AG09309 (cell line): ENCODE data around the gene BCAT1.
A peak's percentile ranks its signal among the peaks of the same experiment; 100 is the strongest.

Source experiments
- DNase-seq: peaks from one replicate; pipeline ENCODE4 v3.0.0-alpha.2; 2010; ENCODE audit warnings: low read depth
- H3K4me3 ChIP-seq: 2 replicates; pipeline ENCODE4 v1.5.1; 2011; ENCODE audit warnings: mild to moderate bottlenecking, low read depth, low read length, moderate library complexity; ENCODE audit not compliant: control insufficient read depth
- TF ChIP-seq, protein P1 (sequence below): IDR thresholded peaks from 2 replicates; pipeline ENCODE4 v1.5.1; 2011; ENCODE audit warnings: mild to moderate bottlenecking, low read depth, low read length, inconsistent platforms; ENCODE audit not compliant: insufficient read depth, control insufficient read depth; ENCODE audit errors: missing control alignments

Gene BCAT1

DNA sequence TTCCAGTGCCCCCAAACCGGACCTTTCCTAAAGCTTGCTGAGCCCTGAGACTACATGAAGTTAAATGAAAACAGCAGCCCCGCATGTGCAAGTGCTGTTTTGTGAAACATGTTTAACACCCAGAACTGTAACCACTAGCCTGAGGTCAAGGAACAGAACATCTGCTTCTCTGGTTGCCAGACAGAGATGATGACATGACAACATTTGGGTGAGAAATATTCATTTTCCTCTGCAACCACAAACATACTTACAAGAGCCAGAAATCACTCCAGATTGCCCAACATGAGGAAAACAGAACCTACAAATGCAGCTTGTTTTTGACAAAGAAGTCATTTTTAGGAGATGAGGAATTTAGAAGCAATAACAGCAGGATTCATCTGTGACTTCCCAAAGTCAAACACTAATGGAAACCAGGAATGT, 110.4 kb downstream of the BCAT1 start:
- DNase-seq, result peak; percentile 88
- TF ChIP-seq, protein P1, sequence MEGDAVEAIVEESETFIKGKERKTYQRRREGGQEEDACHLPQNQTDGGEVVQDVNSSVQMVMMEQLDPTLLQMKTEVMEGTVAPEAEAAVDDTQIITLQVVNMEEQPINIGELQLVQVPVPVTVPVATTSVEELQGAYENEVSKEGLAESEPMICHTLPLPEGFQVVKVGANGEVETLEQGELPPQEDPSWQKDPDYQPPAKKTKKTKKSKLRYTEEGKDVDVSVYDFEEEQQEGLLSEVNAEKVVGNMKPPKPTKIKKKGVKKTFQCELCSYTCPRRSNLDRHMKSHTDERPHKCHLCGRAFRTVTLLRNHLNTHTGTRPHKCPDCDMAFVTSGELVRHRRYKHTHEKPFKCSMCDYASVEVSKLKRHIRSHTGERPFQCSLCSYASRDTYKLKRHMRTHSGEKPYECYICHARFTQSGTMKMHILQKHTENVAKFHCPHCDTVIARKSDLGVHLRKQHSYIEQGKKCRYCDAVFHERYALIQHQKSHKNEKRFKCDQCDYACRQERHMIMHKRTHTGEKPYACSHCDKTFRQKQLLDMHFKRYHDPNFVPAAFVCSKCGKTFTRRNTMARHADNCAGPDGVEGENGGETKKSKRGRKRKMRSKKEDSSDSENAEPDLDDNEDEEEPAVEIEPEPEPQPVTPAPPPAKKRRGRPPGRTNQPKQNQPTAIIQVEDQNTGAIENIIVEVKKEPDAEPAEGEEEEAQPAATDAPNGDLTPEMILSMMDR, result no peak
- no peak overlapping the region for H3K4me3 ChIP-seq

DNA sequence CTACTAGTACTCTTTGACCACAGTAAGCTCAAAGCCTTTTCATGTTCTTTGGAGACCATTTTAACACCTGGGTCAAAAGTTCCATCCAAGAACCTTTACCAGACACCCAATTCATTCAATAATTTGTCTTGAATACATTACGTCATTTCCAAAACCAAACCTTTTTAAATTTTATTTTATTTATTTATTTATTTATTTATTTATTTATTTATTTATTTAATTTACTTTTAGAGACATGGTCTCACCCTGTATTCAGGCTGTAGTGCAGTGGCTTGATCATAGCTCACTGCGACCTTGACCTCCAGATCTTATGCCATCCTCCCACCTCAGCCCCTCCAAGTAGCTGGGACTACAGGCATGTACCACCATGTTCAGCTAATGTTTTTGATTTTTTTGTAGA, 113.5 kb downstream of the BCAT1 start:
- H3K4me3 ChIP-seq, result no peak overlapping the region
- DNase-seq, result no peak
- TF ChIP-seq, protein P1, result no peak

DNA sequence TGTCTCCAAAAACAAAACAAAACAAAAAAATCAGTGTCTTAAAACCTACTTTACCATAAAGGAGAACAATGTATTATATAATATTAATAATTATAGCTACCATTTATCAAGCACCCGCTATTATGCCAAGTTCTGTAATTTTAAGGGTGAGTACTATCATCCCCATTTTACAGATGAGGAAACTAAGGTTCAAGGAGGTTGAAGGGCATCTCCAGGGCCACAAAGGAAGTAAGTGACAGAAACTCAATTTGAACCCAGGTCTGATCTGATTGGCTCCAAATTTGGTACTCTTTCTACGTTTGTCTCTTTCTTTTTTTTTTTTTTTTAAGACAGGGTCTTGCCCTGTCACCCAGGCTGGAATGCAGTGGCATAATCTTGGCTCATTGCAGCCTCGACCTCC, 115.4 kb downstream of the BCAT1 start:
- TF ChIP-seq, protein P1, result no peak
- DNase-seq, result no peak
- no peak overlapping the region for H3K4me3 ChIP-seq

DNA sequence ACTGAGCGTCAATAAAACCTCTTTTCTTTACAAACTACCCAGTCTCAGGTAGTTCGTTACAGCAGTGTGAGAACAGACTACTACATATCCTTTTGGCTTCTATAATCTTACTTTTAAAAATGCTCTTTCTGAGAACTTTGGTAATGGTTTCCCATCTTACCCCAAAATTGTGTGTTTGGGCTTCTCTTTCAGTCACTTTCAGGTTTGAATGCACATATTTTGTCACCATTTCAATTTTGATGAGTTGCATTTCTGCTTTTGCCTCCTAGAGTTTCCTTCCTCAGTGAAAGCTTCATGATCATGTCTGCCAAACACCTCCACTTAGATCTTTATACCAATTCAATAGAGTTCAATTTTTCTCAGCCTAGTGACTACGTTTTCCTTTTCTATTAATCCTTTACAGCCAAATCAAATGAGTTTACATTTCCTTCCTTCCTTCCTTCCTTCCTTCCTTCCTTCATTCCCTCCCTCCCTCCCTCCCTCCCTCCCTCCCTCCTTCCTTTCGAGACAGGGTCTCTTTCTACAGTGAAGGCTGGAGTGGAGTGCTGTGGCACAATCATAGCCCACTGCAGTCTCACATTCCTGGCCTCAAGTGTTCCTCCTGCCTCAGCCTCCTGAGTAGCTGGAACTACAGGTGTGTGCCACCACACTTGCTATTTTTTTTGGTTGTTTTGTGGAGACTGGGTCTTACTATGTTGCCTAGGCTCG, 124.9 kb downstream of the BCAT1 start:
- TF ChIP-seq, protein P1, result no peak
- H3K4me3 ChIP-seq, result no peak overlapping the region
- DNase-seq, result no peak

DNA sequence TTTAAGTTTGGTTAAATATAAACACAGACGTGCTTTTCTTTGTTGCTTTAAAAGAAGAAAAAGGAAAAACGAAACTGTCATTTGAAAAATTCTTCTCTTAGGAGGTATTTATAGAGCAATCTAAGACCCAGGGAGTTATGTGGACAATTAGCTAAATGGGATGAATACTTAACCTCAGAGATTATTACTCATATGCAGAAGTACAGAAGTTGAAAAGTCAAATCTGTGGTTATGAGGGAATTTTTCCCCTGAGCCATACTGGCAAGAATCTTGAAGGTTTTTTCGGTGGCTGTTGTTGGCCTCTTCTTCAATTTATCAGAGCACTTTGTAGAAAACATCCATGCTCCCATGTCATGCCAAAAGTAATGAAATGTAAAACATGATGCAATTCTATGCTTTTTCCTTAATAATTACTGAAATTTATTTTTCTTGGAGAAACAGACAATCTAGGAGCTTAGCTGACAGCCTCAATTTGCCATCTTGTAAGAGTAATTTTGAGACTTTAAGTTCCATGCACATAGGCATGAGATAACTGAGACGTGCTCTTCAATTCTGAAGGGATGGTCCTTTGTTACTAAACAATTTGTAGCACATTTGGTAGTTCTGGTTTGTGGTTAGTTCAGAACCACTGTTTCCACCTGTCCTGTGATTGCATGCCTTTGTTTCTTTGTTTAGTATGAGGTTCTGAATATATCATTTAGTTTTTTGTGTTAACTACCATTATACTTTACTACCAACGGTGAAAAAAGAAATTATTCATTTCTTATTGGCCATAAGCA, 126.6 kb downstream of the BCAT1 start:
- TF ChIP-seq, protein P1, result no peak
- peak; percentile 60 for DNase-seq
- H3K4me3 ChIP-seq, result no peak overlapping the region

DNA sequence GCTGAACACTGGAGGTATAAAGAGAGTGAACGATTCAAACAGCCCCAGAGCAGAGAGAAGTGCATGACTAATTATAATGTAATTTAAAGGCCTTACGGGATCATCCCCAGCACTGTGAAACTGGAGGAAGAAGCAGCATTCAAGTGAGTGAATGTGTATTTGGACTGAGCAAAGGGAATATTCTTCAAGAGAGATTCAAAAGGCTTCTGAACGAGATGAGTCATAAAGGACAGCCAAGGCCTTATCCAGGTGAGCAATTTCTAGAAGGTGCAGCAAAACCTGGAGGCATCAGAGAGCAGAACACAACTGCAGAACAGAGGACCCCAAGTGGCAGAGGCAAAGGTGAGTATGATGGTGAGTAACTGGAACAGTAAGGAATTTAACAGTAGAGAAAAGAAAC, 127.2 kb downstream of the BCAT1 start:
- no peak overlapping the region for H3K4me3 ChIP-seq
- TF ChIP-seq, protein P1, result no peak
- DNase-seq, result no peak

DNA sequence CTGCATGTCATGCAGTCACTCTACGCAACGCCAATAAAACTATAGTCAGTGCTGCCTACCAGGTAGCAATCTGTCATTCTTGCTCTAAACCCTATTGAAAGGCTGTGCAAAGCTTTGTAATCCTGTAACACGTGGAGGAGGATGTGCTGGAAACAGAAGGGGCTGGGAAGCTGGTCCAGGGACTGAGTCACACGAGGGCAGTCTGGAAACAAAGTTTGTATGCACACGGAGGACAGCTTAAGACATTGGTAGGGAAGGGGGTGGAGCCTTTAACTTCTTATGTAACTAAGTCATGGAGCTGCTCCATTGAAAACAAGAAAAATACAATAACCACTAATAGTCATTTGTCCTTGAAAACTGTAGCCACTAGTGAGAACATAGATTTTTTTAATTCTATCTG, 128.0 kb downstream of the BCAT1 start:
- no peak overlapping the region for H3K4me3 ChIP-seq
- TF ChIP-seq, protein P1, result no peak
- no peak for DNase-seq
